HCT116 (cell line): ENCODE data around the gene PCDH1.

Experiments
- CEBPB ChIP-seq: IDR thresholded peaks from 2 replicates; pipeline ENCODE4 v1.6.1; 2012; ENCODE audit warnings: low read depth
- CTCF ChIP-seq, 3 experiments: fragments of 200-600 bp in 1 of 3; sonication (generic) in 1 of 3; IDR thresholded peaks in 2 of 3; conservative IDR thresholded peaks in 1 of 3; 2 replicates each; pipeline ENCODE4 v1.5.1; 2012 to 2017; ENCODE audit warnings: low read depth in 2 of 3, low read length in 2 of 3, antibody characterized with exemption in 1 of 3, borderline replicate concordance in 1 of 3, control low read depth in 1 of 3, mild to moderate bottlenecking in 1 of 3, mixed read lengths in 1 of 3, mixed run types in 1 of 3, moderate library complexity in 1 of 3; ENCODE audit not compliant: insufficient read depth in 1 of 3
- JUND ChIP-seq: IDR thresholded peaks from 2 replicates; pipeline ENCODE4 v1.6.1; 2012
- MAX ChIP-seq: IDR thresholded peaks from 2 replicates; pipeline ENCODE4 v1.6.1; 2012
- POLR2AphosphoS5 ChIP-seq: IDR thresholded peaks from 2 replicates; pipeline ENCODE4 v1.6.1; 2011; ENCODE audit warnings: mild to moderate bottlenecking, low read depth, low read length, moderate library complexity
- ZBTB33 ChIP-seq: IDR thresholded peaks from 2 replicates; pipeline ENCODE4 v1.6.1; 2011; ENCODE audit warnings: mild to moderate bottlenecking, low read length, moderate library complexity; ENCODE audit not compliant: insufficient replicate concordance; ENCODE audit errors: extremely low read depth
- ZNF274 ChIP-seq: fragments of 200-500 bp; sonication (Bioruptor generic); IDR thresholded peaks from 2 replicates; pipeline ENCODE4 v1.6.1; 2014; ENCODE audit warnings: mild to moderate bottlenecking, low read depth, low read length, inconsistent platforms

- TF ChIP-seq CTCF (IDR thresholded peaks at IDR 0.05 in 2 of 3, conservative IDR thresholded peaks at IDR 0.05 in 1 of 3; ENCODE audit: borderline replicate concordance in 1 of 3, insufficient read depth in 1 of 3, low read depth in 2 of 3, low read length in 2 of 3) (no peak), MAX (no peak), JUND (no peak), ZNF274 (no peak), CEBPB (no peak), ZBTB33 (no peak), POLR2AphosphoS5 (no peak)
These were observed 20.3 kb upstream of the PCDH1 start for GRCh38 chr5:141898448-141899049.
